Lower leg skin (tissue), 3 donors: ENCODE data around the gene DNAH9.

Experiments used
- CTCF ChIP-seq, 3 donors: fragments of 450-650 bp; IDR thresholded peaks; one replicate each; pipeline ENCODE4 v1.5.1; 2016; ENCODE audit warnings: antibody characterized with exemption in 3 of 3, mild to moderate bottlenecking in 3 of 3, moderate library complexity in 2 of 3
- POLR2A ChIP-seq, 2 donors: fragments of 450-650 bp; IDR thresholded peaks; one replicate each; pipeline ENCODE4 v1.6.1; 2016 to 2017; ENCODE audit warnings: antibody characterized with exemption in 2 of 2, mild to moderate bottlenecking in 1 of 2, moderate library complexity in 1 of 2

DNA sequence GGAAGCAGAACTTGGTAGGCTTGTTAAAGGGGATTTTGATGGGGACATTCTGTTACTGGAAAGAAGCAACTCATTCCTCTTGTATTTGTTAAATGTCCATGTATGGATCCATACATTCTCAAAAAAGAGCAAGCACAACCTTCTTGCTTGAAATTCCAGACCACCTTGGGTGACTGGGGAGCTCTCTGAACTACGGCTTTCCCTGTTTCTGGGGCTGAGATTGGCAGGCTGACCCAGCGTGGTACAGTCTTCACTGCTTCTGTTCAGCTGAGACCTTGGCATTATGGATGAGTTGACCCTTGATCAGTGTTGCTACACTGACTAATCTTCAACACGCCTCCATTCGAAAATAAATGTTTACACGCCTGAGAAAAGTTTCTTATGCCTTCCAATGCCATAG lies 38.5 kb downstream of the DNAH9 start:
- TF ChIP-seq CTCF (IDR thresholded peaks at IDR 0.05) = no peak
- no peak for TF ChIP-seq POLR2A (IDR thresholded peaks at IDR 0.05)
